ENCODE data around the gene ENO4.

GRCh38 chr10:116833986-116834985 is 15.0 kb upstream of the ENO4 start:
- TF ChIP-seq CTCF (IDR thresholded peaks at IDR 0.05; ENCODE audit: low read depth, low read length) (no peak), EZH2phosphoT487 (IDR thresholded peaks at IDR 0.05; ENCODE audit: low read depth) (no peak)

All from OCI-LY3 (cell line).